OCI-LY3 (cell line): ENCODE measurements around the gene PDE4C.
"Not testable (repeated sequence)": the region's sequence is repeated elsewhere in the genome, so short reads cannot be mapped to it uniquely, and the experiment has no call there.

Experiments used
- H2AFZ ChIP-seq: fragments of 200-600, 300-600 bp; shearing (Covaris generic); 2 replicates; pipeline ENCODE4 v1.6.0; 2014; ENCODE audit warnings: antibody characterized with exemption, low read depth, low read length
- H3K27ac ChIP-seq: fragments of 200-600, 300-600 bp; sonication (generic); 2 replicates; pipeline ENCODE4 v1.5.1; 2014; ENCODE audit warnings: mild to moderate bottlenecking, low read length, moderate library complexity, mixed read lengths
- H3K27me3 ChIP-seq: fragments of 200-600, 300-600 bp; sonication (generic); 2 replicates; pipeline ENCODE4 v1.6.1; 2014; ENCODE audit warnings: low read depth, low read length, mixed read lengths
- H3K36me3 ChIP-seq: fragments of 200-600, 300-600 bp; sonication (generic); replicated peaks from 2 replicates; pipeline ENCODE3; 2014; ENCODE audit warnings: low read depth, low read length, mixed read lengths
- H3K4me1 ChIP-seq: fragments of 300-600, 200-600 bp; sonication (generic); 2 replicates; pipeline ENCODE4 v1.6.1; 2014; ENCODE audit warnings: low read length, mixed read lengths
- H3K4me2 ChIP-seq: fragments of 200-600, 300-600 bp; sonication (generic); 2 replicates; pipeline ENCODE4 v1.6.1; 2014; ENCODE audit warnings: low read length, mixed read lengths
- H3K4me3 ChIP-seq: fragments of 300-600, 200-600 bp; sonication (generic); 2 replicates; pipeline ENCODE4 v1.5.1; 2014; ENCODE audit warnings: antibody characterized with exemption, mild to moderate bottlenecking, low read length, moderate library complexity
- H3K79me2 ChIP-seq: fragments of 300-600, 200-600 bp; shearing (Covaris generic); 2 replicates; pipeline ENCODE4 v1.6.1; 2014; ENCODE audit warnings: mild to moderate bottlenecking, low read length, mixed read lengths
- H3K9ac ChIP-seq: fragments of 300-600, 200-600 bp; shearing (Covaris generic); 2 replicates; pipeline ENCODE4 v1.6.0; 2014; ENCODE audit warnings: mild to moderate bottlenecking, low read length, moderate library complexity
- H3K9me3 ChIP-seq: fragments of 200-600, 300-600 bp; shearing (Covaris generic); 2 replicates; pipeline ENCODE4 v1.6.1; 2014; ENCODE audit warnings: low read length, mixed read lengths; ENCODE audit not compliant: insufficient read depth
- H4K20me1 ChIP-seq: fragments of 200-600, 300-600 bp; sonication (generic); 2 replicates; pipeline ENCODE4 v1.6.1; 2016; ENCODE audit warnings: low read length, mixed read lengths; ENCODE audit not compliant: insufficient read depth
- EZH2phosphoT487 ChIP-seq: fragments of 200-600 bp; shearing (Covaris generic); IDR thresholded peaks from 2 replicates; pipeline ENCODE4 v1.6.1; 2018; ENCODE audit warnings: antibody characterized with exemption, mixed run types, low read depth
- TF ChIP-seq, protein P1 (sequence below): fragments of 200-600, 300-600 bp; sonication (generic); IDR thresholded peaks from 2 replicates; pipeline ENCODE4 v1.5.1; 2014; ENCODE audit warnings: antibody characterized with exemption, low read length, low read depth

The PDE4C gene

GRCh38 chr19:18216789-18217188, 9.4 kb downstream of the PDE4C start:
- Histone ChIP-seq H3K4me3 (no peak overlapping the region), H3K79me2 (no peaks in the 10 kb centered on the region), H3K9me3 (no peaks in the 10 kb centered on the region), H3K4me1 (peaks cover 11% of the 10 kb centered on the region), H2AFZ (no peak overlapping the region), H3K4me2 (no peak overlapping the region), H3K9ac (no peak overlapping the region), H4K20me1 (no peaks in the 10 kb centered on the region), H3K36me3 (no peaks in the 10 kb centered on the region), H3K27ac (no peak overlapping the region), H3K27me3 (peaks cover 11% of the 10 kb centered on the region)
- TF ChIP-seq EZH2phosphoT487, result no peak
- TF ChIP-seq, protein P1, sequence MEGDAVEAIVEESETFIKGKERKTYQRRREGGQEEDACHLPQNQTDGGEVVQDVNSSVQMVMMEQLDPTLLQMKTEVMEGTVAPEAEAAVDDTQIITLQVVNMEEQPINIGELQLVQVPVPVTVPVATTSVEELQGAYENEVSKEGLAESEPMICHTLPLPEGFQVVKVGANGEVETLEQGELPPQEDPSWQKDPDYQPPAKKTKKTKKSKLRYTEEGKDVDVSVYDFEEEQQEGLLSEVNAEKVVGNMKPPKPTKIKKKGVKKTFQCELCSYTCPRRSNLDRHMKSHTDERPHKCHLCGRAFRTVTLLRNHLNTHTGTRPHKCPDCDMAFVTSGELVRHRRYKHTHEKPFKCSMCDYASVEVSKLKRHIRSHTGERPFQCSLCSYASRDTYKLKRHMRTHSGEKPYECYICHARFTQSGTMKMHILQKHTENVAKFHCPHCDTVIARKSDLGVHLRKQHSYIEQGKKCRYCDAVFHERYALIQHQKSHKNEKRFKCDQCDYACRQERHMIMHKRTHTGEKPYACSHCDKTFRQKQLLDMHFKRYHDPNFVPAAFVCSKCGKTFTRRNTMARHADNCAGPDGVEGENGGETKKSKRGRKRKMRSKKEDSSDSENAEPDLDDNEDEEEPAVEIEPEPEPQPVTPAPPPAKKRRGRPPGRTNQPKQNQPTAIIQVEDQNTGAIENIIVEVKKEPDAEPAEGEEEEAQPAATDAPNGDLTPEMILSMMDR, result no peak

DNA sequence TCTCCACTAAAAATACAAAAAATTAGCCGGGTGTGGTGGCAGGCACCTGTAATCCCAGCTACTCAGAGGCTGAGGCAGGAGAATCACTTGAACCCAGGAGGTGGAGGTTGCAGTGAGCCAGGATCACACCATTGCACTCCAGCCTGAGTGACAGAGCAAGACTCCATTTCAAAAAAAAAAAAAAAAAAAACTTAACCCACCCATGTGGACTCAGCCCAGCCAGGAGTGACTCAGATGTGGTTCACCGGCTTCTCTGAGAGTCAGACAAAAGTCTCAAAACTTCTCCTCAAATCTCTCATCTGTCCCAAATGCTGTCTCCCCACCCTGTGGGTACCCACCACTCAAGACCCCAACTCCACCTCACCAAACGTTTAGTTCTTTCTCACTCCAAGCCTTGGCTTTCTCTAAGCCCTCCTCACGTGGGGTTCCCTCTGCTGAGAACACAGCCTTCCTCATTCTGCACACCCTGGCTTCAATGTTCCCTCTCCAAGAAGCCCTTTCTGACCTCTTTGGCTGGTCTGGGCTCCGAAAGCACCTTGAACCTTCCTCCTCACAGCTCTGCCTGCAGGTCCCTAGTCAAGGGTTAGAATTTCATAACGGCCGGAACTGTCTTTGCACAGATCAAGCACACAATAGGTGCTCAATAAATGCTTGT, 11.3 kb downstream of the PDE4C start:
- no peak overlapping the region for H3K27ac ChIP-seq
- H3K9me3 ChIP-seq, result no peaks in the 10 kb centered on the region
- no peak overlapping the region for H3K4me2 ChIP-seq
- no peak for TF ChIP-seq EZH2phosphoT487
- TF ChIP-seq, protein P1, result no peak
- H3K9ac ChIP-seq, result no peak overlapping the region
- no peaks in the 10 kb centered on the region for H3K36me3 ChIP-seq
- H4K20me1 ChIP-seq, result no peaks in the 10 kb centered on the region
- H3K4me3 ChIP-seq, result no peak overlapping the region
- peaks cover 28% of the 10 kb centered on the region for H3K27me3 ChIP-seq
- no peak overlapping the region for H2AFZ ChIP-seq
- peaks cover 7% of the 10 kb centered on the region for H3K4me1 ChIP-seq
- H3K79me2 ChIP-seq, result no peaks in the 10 kb centered on the region

GRCh38 chr19:18211683-18212082, 14.6 kb downstream of the PDE4C start:
- H3K79me2 ChIP-seq, result no peaks in the 10 kb centered on the region
- H3K9ac ChIP-seq, result no peak overlapping the region
- H3K27ac ChIP-seq, result no peak overlapping the region
- H3K27me3 ChIP-seq, result peaks cover 36% of the 10 kb centered on the region
- H3K4me1 ChIP-seq, result no peaks in the 10 kb centered on the region
- no peaks in the 10 kb centered on the region for H4K20me1 ChIP-seq
- no peak overlapping the region for H3K4me3 ChIP-seq
- no peaks in the 10 kb centered on the region for H3K36me3 ChIP-seq
- no peaks in the 10 kb centered on the region for H3K9me3 ChIP-seq
- no peak overlapping the region for H2AFZ ChIP-seq
- TF ChIP-seq EZH2phosphoT487, result no peak
- TF ChIP-seq, protein P1, result no peak
- no peak overlapping the region for H3K4me2 ChIP-seq

DNA sequence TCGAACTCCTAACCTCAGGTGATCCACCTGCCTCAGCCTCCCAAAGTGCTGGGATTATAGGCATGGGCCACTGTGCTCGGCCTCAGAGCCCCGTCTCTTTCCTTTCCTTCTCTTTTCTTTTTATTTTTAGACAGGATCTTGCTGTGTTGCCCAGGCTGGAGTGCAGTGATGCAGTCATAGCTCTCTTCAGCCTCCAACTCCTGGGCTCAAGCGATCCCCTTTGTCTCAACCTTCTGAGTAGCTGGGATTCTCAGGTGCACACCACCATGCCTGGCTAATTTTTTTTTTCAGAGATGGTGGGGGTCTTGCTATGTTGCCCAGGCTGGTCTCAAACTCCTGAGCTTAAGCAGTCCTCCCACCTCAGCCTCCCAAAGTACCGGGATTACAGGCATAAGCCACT, 16.3 kb downstream of the PDE4C start:
- peaks cover 32% of the 10 kb centered on the region for H3K27me3 ChIP-seq
- not testable (repeated sequence) for H3K4me1 ChIP-seq, H3K4me2 ChIP-seq, H3K9ac ChIP-seq, H2AFZ ChIP-seq, H3K36me3 ChIP-seq, H3K4me3 ChIP-seq, H3K9me3 ChIP-seq, H4K20me1 ChIP-seq, H3K27ac ChIP-seq, H3K79me2 ChIP-seq
